Adrenal gland (tissue), 5 donors: ENCODE measurements around the gene PACSIN2.

Source experiments
- POLR2A ChIP-seq, 2 donors: fragments of 450-650 bp; IDR thresholded peaks; one replicate each; pipeline ENCODE4 v1.6.1; 2017; ENCODE audit warnings: antibody characterized with exemption in 2 of 2, mild to moderate bottlenecking in 2 of 2, moderate library complexity in 1 of 2
- TF ChIP-seq, protein P1 (sequence below), 6 experiments: fragments of 450-650 bp in 4 of 6; fragments of 200-600 bp in 2 of 6; sonication (generic) in 1 of 6; IDR thresholded peaks; 1 replicate in 5 of 6; 2 replicates in 1 of 6; pipeline versions ENCODE4 v1.5.1 to v1.8.0; 2016 to 2021; ENCODE audit warnings: antibody characterized with exemption in 6 of 6, mild to moderate bottlenecking in 2 of 6, moderate library complexity in 1 of 6
- donor health status: DM: no; HTN: no; CAD: no.

DNA sequence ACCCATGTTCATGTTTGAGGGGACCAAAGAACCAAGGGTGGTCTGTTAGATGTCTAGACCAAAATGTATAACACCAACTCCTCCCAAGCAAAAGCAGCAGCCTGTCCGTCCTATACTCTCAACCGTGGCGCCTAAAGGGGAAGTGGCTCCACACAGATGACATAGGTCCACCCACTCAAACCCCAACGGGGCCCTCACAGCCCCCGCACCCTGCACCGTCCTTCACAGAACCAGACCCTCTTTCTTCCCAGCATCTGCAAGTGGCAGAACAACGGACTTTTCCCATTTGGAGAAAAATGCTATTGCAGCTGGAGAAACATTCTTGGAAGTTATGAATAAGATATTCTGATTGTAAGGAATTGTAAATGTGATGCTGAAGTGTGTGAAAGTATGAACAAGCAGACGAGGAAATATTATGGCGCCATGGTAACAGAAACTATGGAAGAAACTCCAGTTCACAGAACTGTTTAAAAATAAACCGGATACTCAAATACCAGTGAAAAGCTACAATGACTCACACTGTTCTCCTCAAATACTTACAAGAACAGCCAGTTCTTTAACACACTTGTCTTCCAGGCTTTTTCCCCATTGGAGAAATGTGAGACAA, 81.4 kb downstream of the PACSIN2 start:
- TF ChIP-seq, protein P1, sequence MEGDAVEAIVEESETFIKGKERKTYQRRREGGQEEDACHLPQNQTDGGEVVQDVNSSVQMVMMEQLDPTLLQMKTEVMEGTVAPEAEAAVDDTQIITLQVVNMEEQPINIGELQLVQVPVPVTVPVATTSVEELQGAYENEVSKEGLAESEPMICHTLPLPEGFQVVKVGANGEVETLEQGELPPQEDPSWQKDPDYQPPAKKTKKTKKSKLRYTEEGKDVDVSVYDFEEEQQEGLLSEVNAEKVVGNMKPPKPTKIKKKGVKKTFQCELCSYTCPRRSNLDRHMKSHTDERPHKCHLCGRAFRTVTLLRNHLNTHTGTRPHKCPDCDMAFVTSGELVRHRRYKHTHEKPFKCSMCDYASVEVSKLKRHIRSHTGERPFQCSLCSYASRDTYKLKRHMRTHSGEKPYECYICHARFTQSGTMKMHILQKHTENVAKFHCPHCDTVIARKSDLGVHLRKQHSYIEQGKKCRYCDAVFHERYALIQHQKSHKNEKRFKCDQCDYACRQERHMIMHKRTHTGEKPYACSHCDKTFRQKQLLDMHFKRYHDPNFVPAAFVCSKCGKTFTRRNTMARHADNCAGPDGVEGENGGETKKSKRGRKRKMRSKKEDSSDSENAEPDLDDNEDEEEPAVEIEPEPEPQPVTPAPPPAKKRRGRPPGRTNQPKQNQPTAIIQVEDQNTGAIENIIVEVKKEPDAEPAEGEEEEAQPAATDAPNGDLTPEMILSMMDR (IDR thresholded peaks at IDR 0.05): no peak
- peak in 1 of 2 donors; percentile 23 for TF ChIP-seq POLR2A (IDR thresholded peaks at IDR 0.05)
